A673 (cell line): ENCODE measurements around the gene PARP15.
"Not testable (repeated sequence)": the region's sequence is repeated elsewhere in the genome, so short reads cannot be mapped to it uniquely, and the experiment has no call there.

Source experiments
- CTCF ChIP-seq: fragments of 300-800, 200-600 bp; sonication (generic); conservative IDR thresholded peaks from 2 replicates; pipeline ENCODE4 v1.5.1; 2017; ENCODE audit warnings: low read depth, mild to moderate bottlenecking, antibody characterized with exemption, low read length, moderate library complexity, mixed read lengths
- EZH2 ChIP-seq: fragments of 200-600 bp; sonication (generic); IDR thresholded peaks from 2 replicates; pipeline ENCODE4 v1.6.1; 2017; ENCODE audit warnings: borderline replicate concordance, low read depth, mild to moderate bottlenecking, mixed read lengths, antibody characterized with exemption, low read length; ENCODE audit not compliant: poor library complexity, severe bottlenecking

- TF ChIP-seq CTCF, EZH2: not testable (repeated sequence)
These were observed 73.9 kb downstream of the PARP15 start for GRCh38 chr3:122651233-122651907.
